Ovary (tissue), 3 donors: ENCODE data around the gene AUTS2.

Source experiments
- EP300 ChIP-seq: sonication (generic); formaldehyde crosslinking; IDR thresholded peaks from one replicate; pipeline ENCODE4 v1.6.1; 2017; ENCODE audit warnings: antibody characterized with exemption
- POLR2A ChIP-seq: fragments of 450-650 bp; IDR thresholded peaks from one replicate; pipeline ENCODE4 v1.6.1; 2017; ENCODE audit warnings: antibody characterized with exemption, mild to moderate bottlenecking, moderate library complexity
- TF ChIP-seq, protein P1 (sequence below), 3 donors: fragments of 450-650 bp in 2 of 3; fragments of 200-600 bp in 1 of 3; IDR thresholded peaks; one replicate each; pipeline versions ENCODE4 v1.5.1 to v1.8.0; 2016 to 2022; ENCODE audit warnings: antibody characterized with exemption in 3 of 3, mild to moderate bottlenecking in 1 of 3
- donor health status: DM: no; HTN: no; CAD: no.

- TF ChIP-seq EP300 (no peak), POLR2A (no peak)
- TF ChIP-seq, protein P1, sequence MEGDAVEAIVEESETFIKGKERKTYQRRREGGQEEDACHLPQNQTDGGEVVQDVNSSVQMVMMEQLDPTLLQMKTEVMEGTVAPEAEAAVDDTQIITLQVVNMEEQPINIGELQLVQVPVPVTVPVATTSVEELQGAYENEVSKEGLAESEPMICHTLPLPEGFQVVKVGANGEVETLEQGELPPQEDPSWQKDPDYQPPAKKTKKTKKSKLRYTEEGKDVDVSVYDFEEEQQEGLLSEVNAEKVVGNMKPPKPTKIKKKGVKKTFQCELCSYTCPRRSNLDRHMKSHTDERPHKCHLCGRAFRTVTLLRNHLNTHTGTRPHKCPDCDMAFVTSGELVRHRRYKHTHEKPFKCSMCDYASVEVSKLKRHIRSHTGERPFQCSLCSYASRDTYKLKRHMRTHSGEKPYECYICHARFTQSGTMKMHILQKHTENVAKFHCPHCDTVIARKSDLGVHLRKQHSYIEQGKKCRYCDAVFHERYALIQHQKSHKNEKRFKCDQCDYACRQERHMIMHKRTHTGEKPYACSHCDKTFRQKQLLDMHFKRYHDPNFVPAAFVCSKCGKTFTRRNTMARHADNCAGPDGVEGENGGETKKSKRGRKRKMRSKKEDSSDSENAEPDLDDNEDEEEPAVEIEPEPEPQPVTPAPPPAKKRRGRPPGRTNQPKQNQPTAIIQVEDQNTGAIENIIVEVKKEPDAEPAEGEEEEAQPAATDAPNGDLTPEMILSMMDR (IDR thresholded peaks at IDR 0.05): no peak
Observed at GRCh38 chr7:70376561-70377031, 778.3 kb downstream of the AUTS2 start.
